Mammary epithelial cell (primary cell): ENCODE measurements around the gene FAM219B.

ENCODE experiments used
- EZH2 ChIP-seq: IDR thresholded peaks from 2 replicates; pipeline ENCODE4 v1.6.1; 2012; ENCODE audit warnings: low read length, inconsistent platforms, borderline replicate concordance
- TF ChIP-seq, protein P1 (sequence below), 2 donors: IDR thresholded peaks in 1 of 2; conservative IDR thresholded peaks in 1 of 2; 2 replicates each; pipeline ENCODE4 v1.5.1; 2011 to 2012; ENCODE audit warnings: inconsistent platforms in 2 of 2, low read length in 2 of 2, mild to moderate bottlenecking in 2 of 2, control low read depth in 1 of 2, low read depth in 1 of 2; ENCODE audit not compliant: insufficient read depth in 1 of 2; ENCODE audit errors: extremely low read depth in 1 of 2

DNA sequence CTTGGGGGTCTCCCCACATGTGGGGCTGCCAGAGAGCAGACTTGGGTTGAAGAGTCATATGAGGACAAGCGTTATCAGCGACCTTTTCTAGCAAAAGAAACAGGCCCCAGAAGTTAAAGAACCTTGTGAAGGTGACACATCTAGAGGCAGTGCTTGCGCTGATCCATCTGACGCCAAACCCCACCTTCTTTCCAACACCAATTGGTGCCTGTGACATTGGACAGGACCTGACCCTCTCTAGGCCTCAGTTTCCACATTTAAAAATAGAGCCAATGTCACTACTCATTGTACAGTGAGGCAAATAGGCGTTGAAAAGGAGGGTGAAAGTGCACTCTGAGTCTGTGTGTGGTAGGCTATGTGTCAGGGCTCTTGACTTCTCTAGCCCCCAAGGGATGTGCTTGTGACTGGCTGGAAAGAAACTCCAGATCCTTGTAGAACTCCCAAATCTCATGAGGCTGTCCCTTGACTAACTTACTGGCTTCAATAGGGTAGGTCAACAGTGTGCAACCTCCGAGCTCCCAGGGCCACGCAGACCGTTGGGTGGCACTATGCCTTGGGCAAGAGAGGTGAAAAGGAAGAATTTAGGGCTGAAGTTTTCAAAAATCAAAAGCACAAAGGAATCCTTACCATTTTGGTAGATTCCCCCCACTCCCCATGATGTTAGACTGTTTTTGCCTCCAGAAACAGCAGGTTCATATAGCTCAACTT lies 666 bp upstream of the FAM219B start:
- TF ChIP-seq, protein P1, sequence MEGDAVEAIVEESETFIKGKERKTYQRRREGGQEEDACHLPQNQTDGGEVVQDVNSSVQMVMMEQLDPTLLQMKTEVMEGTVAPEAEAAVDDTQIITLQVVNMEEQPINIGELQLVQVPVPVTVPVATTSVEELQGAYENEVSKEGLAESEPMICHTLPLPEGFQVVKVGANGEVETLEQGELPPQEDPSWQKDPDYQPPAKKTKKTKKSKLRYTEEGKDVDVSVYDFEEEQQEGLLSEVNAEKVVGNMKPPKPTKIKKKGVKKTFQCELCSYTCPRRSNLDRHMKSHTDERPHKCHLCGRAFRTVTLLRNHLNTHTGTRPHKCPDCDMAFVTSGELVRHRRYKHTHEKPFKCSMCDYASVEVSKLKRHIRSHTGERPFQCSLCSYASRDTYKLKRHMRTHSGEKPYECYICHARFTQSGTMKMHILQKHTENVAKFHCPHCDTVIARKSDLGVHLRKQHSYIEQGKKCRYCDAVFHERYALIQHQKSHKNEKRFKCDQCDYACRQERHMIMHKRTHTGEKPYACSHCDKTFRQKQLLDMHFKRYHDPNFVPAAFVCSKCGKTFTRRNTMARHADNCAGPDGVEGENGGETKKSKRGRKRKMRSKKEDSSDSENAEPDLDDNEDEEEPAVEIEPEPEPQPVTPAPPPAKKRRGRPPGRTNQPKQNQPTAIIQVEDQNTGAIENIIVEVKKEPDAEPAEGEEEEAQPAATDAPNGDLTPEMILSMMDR (conservative IDR thresholded peaks at IDR 0.05 in 1 of 2, IDR thresholded peaks at IDR 0.05 in 1 of 2; ENCODE audit: extremely low read depth in 1 of 2, insufficient read depth in 1 of 2, low read depth in 1 of 2, low read length in 2 of 2): no peak
- TF ChIP-seq EZH2: no peak
